Activated T-cell treated with anti-CD3 and anti-CD28 coated beads, Interleukin-2, amount 50 U/mL, for 4 hours (primary cell): Measurements from ENCODE around the gene TULP3. TPM values are rescaled to one million over a fixed set of nuclear protein-coding genes. Genes with fewer than 3 reads are reported as not detected.
"Not testable (repeated sequence)": the region's sequence is repeated elsewhere in the genome, so short reads cannot be mapped to it uniquely, and the experiment has no call there.

Source experiments
- ATAC-seq, 2 donors: fragments of 200-7000 bp; cut with Tn5 transposase; one replicate each; pipeline ENCODE4 v1.10.0; 2021
- DNase-seq: peaks from one replicate; pipeline ENCODE4 v3.0.0-alpha.2; 2020
- H3K27me3 Mint-ChIP-seq: one replicate; pipeline ENCODE4 v1.8.0; 2021; ENCODE audit warnings: low read depth, mixed read lengths
- H3K36me3 Mint-ChIP-seq: one replicate; pipeline ENCODE4 v1.8.0; 2022; ENCODE audit warnings: mixed read lengths; ENCODE audit not compliant: insufficient read depth
- H3K4me1 Mint-ChIP-seq: one replicate; pipeline ENCODE4 v1.8.0; 2021; ENCODE audit warnings: low read depth, mixed read lengths
- H3K4me3 Mint-ChIP-seq: one replicate; pipeline ENCODE4 v1.8.0; 2021; ENCODE audit warnings: mild to moderate bottlenecking, moderate library complexity, mixed read lengths
- H3K9me3 Mint-ChIP-seq: one replicate; pipeline ENCODE4 v1.8.0; 2021; ENCODE audit warnings: mixed read lengths
- total RNA-seq, 3 donors: library from RNA; stranded (reverse); gene quantifications; one replicate each; pipeline ENCODE4 v1.2.1, GENCODE V29; 2021

Gene TULP3
- total RNA-seq, 3 donors from 2014 or later, result 7.0 to 8.6 (median 7.4) TPM

DNA sequence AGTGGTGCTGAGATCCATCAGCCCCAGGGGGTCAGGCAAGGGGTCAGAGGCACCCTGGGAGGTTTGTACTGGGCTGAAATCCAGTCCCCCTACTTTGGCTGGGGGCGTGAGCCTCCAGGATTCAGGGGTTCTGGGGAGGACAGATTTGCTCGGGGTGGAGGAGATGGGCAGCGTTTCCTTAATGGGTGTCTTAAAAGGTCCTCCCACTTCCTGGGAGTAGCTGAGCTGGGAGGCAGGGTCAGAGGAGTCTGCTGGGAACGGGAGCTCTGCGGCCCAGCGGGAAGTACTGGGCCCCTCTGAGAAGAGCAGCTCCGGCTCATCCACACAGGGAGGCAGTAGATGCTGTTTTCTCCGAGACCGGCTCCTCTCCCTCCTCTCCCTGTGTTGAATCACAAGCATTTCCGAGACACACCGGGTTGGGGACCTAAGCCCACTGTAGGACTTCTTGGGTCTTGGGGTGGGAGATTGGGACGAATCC, 31.7 kb upstream of the TULP3 start:
- Mint-ChIP-seq H3K9me3 (no peaks in the 10 kb centered on the region), H3K27me3 (no peaks in the 10 kb centered on the region), H3K4me1 (no peaks in the 10 kb centered on the region), H3K4me3 (no peak overlapping the region), H3K36me3 (peaks cover 9% of the 10 kb centered on the region)
- DNase-seq (no peak), ATAC-seq (no peak)

DNA sequence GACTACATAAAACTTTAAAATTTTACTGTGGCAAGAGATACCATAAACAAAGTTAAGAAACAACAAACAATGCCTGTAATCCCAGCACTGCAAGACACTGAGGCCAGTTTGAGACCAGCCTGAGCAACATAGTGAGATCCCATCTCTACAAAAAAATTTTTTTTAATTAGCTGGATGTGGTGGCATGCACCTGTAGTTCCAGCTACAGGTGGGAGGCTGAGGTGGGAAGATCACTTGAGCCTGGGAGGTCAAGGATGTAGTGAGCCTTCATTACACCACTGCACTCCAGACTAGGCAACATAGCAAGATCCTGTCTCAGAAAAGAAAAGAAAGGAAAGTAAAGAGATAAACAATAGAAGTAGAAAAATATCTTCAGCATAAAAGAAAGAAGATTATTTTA, 30.5 kb upstream of the TULP3 start:
- Mint-ChIP-seq H3K4me1 (no peaks in the 10 kb centered on the region), H3K27me3 (no peaks in the 10 kb centered on the region), H3K9me3 (no peaks in the 10 kb centered on the region), H3K4me3 (no peak overlapping the region), H3K36me3 (peaks cover 5% of the 10 kb centered on the region)
- ATAC-seq (no peak), DNase-seq (no peak)

DNA sequence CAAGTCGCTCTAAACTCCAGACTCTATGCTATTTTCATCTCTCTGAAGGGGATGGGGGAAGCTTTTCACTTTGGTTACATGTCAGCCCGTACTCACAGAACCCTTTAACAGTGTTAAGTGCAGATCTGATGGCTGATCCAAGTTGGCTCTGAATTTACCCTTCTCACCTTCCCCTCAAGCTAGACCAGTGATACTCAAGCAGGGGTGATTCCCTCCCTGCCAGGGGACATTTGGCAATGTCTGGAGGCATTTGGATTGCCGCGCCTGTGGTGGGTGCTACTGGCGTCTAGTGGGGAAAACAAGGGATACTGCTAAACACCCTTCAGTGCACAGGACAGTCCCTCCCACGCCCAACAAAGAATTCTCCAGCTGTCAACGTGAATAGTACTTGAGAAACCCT, 27.8 kb upstream of the TULP3 start:
- no peaks in the 10 kb centered on the region for H3K27me3 Mint-ChIP-seq
- no peak overlapping the region for H3K4me3 Mint-ChIP-seq
- no peaks in the 10 kb centered on the region for H3K9me3 Mint-ChIP-seq
- peaks cover 3% of the 10 kb centered on the region for H3K4me1 Mint-ChIP-seq
- ATAC-seq (no peak), DNase-seq (no peak)
- H3K36me3 Mint-ChIP-seq, result no peaks in the 10 kb centered on the region

DNA sequence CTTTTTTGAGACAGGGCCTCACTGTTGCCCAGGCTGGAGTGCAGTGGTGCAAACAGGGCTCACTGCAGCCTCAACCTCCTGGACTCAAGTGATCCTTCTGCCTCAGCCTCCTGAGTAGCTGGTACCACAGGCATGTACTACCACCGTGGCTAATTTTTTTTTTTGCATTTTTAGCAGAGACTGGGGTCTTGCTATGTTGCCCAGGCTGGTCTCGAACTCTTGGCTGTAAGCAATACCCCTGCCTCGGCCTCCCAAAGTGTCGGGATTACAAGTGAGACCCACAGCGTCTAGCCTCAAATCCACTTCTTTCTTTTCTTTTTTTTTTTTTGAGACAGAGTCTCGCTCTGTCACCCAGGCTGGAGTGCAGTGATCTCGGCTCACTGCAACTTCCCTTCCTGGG, 27.3 kb upstream of the TULP3 start:
- H3K4me1 Mint-ChIP-seq, H3K36me3 Mint-ChIP-seq: not testable (repeated sequence)

DNA sequence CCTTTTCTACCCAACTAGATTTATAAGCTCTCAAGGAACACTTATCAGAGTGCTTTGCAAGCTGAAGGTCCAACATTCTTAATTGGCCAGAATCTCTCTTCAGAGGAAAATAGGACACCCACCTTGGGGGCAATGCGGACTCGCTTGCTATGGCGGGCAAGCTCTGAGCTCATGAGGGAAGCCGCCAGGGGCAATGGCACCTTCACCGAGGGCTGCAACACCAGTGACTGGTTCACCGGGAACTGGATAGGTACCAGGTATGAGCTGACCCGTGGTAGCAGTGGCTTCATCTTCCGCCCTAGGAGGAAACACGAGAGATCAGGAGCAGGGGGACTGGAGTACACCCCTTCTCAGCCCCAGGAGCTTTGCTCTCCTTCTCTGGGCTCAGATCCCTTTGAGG, 26.5 kb upstream of the TULP3 start:
- H3K4me1 Mint-ChIP-seq, result peaks cover 9% of the 10 kb centered on the region
- no peaks in the 10 kb centered on the region for H3K9me3 Mint-ChIP-seq
- DNase-seq (no peak), ATAC-seq (no peak)
- H3K27me3 Mint-ChIP-seq, result no peaks in the 10 kb centered on the region
- no peaks in the 10 kb centered on the region for H3K36me3 Mint-ChIP-seq
- no peak overlapping the region for H3K4me3 Mint-ChIP-seq

More for the DNA sequence above, 27.3 kb upstream of the TULP3 start:
- not testable (repeated sequence) for H3K9me3 Mint-ChIP-seq, H3K4me3 Mint-ChIP-seq, ATAC-seq, DNase-seq, H3K27me3 Mint-ChIP-seq

DNA sequence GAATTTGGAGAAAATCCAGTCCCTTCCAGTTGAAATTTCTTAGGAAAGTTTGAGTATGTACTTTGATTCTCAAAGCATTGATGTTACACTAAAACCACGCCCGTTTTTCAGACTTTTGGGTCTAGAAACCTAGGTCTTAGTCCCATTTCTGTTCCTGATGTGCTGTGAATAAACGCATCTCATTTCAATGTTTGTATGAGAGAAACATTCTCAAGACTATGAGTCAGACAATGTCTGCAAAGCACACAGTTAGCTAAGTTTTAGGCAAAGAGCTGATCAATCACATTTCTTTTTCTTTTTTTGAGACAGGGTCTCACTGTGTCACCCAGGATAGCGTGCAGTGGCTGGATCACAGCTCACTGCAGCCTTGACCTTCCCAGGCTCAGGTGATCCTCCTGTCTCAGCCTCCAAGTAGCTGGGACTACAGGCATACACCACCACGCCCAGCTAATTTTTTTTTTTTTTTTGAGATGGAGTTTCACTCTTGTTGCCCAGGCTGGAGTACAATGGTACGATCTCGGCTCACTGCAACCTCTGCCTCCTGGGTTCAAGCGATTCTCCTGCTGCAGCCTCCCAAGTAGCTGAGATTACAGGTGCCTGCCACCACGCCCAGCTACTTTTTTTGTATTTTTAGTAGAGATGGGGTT, 21.6 kb upstream of the TULP3 start:
- ATAC-seq, H3K9me3 Mint-ChIP-seq, H3K27me3 Mint-ChIP-seq, H3K4me3 Mint-ChIP-seq, H3K4me1 Mint-ChIP-seq, H3K36me3 Mint-ChIP-seq, DNase-seq: not testable (repeated sequence)

DNA sequence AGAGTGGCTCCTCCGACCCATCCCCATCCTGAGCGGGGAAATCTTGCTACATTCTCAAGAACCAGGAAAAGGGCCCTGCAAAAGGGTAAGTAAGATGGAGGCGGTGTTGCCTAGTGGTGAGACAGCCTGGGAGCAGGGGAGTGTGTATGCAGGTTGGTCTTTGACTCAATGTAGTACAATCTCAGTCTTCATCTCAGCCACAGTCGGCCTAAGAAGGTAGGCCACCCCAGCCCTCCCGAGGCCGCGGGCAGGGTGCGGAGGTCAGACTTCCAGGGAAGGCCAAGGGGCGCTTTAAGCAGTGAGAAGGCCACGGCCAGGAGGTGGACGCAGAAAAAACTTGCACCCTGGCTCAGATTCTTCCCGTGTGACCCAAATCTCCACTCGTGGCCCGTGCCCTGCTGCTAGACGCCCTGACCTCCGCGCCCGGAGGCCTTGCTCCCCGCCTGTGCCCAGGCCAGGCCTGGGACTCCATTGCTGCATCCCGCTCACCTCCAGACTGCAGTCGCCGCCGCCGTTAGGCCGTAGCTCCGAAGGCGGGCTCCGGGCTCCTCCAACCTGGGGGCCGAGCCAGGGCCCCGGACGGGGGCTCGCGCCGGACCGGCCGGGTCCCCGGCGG, 14.2 kb upstream of the TULP3 start:
- no peaks in the 10 kb centered on the region for H3K27me3 Mint-ChIP-seq
- peak; percentile 68 to 70 for ATAC-seq
- peaks cover 32% of the 10 kb centered on the region for H3K4me1 Mint-ChIP-seq
- no peaks in the 10 kb centered on the region for H3K9me3 Mint-ChIP-seq
- H3K36me3 Mint-ChIP-seq, result no peaks in the 10 kb centered on the region
- peak overlapping the region; percentile 79 for H3K4me3 Mint-ChIP-seq
- DNase-seq, result no peak

DNA sequence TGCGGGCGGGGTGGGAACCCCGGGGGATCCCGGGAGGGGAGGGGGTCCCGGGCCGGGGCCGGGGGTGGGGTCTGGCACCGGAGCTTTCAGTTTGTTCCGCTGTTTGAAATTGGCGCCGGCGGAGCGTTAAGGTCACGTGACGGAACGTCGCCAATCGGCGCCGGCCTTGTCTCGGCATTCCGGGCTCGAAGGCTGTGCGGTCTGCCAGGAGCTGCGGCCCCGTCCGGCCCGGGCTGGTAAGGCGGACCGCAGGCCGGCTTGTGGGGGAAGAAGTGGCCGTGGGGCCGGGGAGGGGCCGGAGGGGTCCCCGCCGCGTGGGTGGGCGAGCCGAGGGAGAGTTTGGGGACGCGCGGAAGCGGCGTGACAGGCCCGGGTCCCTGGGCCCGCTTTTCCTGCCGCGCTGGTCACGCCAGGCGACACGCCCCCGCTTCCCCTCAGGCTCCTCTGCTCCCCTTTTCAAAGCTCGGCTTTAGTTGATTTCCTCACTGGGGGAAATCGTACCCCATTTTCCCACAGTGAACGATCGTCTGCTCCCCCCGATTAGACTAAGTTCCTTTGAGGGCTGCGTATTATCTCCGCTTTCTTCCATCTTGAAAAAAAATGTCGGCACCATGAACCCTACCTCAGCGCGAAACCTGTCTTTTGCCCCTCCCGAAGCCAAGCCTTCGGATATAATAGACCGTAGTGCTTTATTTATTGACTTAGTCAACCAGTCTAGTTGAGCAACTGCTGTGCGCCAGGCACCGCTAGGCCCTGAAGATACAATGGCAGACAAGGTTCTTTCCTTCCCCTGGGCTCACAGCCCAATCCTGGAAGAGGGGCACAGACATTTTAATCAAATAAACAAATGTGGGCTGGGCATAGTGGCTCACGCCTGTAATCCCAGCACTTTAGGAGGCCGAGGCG, 13.4 kb upstream of the TULP3 start, which contains the start of the genes FOXM1 and RHNO1:
Gene FOXM1, minus strand, starts transcription at position 128 of the 906 bp plus-strand sequence. CDS start 2,696 bp downstream, outside the sequence.
Gene RHNO1, plus strand, starts transcription at position 177 of the 906 bp plus-strand sequence. CDS start 8,144 bp downstream, outside the sequence.
- Mint-ChIP-seq H3K36me3 (no peaks in the 10 kb centered on the region), H3K27me3 (no peaks in the 10 kb centered on the region), H3K4me1 (peaks cover 34% of the 10 kb centered on the region), H3K9me3 (no peaks in the 10 kb centered on the region), H3K4me3 (peak within 1 kb of the TSS; percentile 98)
- ATAC-seq, result peak; percentile 85 to 88
- DNase-seq, result peak; percentile 81

DNA sequence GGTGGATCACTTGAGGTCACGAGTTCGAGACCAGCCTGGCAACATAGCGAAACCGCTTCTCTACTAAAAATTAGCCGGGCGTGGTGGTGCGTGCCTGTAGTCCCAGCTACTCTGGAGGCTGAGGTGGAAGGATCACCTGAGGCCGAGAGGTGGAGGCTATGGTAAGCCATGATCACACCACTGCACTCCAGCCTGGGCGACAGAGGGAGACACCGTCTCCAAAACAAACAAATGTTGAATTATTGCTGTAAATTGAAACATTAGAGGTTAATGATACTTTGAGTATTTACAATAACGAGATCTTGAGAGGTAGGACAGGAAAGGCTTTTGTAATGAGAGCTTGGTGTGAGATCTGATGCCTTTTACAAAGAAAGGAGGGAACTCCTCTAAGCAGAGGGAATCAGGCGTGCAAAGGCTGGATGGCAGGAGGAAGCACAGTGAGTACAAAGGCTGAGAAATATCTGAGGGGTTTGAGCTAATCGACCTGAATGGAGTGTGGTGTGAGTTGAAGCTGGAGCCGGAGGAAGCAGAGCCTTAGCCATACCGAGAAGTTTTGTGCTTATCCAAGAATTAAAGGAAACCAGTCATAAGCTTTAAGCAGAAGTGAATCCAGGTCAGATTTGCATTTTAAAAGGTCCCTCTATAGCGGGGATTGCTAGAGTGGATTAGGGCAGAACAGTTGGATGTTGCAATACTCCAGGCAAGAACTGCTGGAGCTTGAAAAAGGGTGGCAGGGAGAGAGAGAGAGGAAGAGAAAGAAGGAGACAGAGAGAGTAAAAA, 12.5 kb upstream of the TULP3 start:
- Mint-ChIP-seq H3K4me3 (peak overlapping the region; percentile 98), H3K36me3 (no peaks in the 10 kb centered on the region), H3K27me3 (no peaks in the 10 kb centered on the region), H3K9me3 (no peaks in the 10 kb centered on the region), H3K4me1 (peaks cover 37% of the 10 kb centered on the region)
- DNase-seq, result no peak
- ATAC-seq, result no peak

DNA sequence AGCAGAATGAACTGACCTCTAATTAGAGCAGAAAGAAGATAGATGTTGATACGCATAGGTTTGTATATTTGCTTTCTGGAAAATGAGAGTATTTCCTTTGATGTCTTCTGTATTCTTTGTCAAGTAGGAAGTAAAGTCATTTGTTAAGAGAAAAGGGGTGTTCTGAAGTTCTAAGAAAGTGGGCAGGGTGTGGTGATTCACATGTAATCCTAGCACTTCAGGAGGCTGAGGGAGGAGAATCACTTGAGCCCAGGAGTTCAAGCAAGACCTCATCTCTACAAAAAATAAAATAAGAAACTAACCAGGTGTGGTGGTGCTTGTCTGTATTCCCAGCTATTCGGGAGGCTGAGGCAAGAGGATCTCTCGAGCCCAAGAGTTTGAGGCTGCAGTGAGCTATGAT, 10.8 kb upstream of the TULP3 start:
- Mint-ChIP-seq H3K4me3 (no peak overlapping the region), H3K4me1 (peaks cover 41% of the 10 kb centered on the region), H3K9me3 (no peaks in the 10 kb centered on the region), H3K36me3 (no peaks in the 10 kb centered on the region), H3K27me3 (no peaks in the 10 kb centered on the region)
- DNase-seq (no peak), ATAC-seq (no peak)

DNA sequence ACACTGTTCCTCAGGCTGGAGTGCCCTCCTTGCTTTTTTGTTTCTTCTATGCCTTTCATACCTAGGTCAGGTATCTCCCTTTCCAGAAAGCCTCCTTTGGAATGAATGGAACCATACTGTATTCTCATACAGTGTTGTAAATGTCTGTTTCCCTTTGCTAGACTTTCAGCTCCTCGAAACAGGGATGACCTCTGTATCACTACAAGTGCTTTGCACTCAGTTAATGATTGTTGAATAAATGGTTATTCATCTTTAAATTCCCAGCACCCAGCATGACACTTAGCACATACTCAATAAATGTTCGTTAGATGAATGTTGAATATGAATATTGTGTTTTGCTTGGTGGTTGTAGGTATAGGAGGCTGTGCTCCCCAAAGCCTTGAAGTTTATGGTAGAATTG, 5.9 kb upstream of the TULP3 start:
- ATAC-seq (no peak), DNase-seq (no peak)
- Mint-ChIP-seq H3K4me3 (no peak overlapping the region), H3K27me3 (no peaks in the 10 kb centered on the region), H3K9me3 (no peaks in the 10 kb centered on the region), H3K4me1 (peaks cover 21% of the 10 kb centered on the region), H3K36me3 (peaks cover 5% of the 10 kb centered on the region)

DNA sequence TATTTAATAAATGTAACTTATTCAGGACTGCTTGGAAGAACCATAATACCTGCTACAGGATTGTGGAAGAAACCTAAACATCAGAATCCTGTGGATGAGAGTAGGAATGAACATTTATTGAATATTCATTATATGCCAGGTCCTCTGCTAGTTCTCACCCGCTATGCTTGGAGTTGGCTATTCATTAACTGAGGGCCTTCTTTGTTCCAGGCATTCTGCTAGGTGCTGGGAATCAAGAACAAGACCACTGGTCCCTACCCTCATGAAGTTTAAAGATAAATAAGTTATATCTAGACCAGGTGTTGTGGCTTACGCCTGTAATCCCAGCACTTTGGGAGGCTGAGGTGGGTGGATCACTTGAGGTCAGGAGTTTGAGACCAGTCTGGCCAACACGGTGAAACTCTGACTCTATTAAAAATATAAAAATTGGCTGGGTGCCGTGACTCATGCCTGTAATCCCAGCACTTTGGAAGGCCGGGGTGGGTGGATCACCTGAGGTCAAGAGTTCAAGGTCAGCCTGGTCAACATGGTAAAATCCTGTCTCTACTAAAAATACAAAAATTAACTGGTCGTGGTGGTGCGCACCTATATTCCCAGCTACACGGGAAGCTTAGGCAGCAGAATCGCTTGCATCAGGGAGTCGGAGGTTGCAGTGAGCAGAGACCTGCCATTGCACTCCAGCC, 3.8 kb upstream of the TULP3 start:
- no peak for ATAC-seq
- Mint-ChIP-seq H3K4me1 (peaks cover 29% of the 10 kb centered on the region), H3K9me3 (no peaks in the 10 kb centered on the region), H3K27me3 (no peaks in the 10 kb centered on the region), H3K36me3 (peaks cover 5% of the 10 kb centered on the region), H3K4me3 (no peak overlapping the region)
- no peak for DNase-seq

DNA sequence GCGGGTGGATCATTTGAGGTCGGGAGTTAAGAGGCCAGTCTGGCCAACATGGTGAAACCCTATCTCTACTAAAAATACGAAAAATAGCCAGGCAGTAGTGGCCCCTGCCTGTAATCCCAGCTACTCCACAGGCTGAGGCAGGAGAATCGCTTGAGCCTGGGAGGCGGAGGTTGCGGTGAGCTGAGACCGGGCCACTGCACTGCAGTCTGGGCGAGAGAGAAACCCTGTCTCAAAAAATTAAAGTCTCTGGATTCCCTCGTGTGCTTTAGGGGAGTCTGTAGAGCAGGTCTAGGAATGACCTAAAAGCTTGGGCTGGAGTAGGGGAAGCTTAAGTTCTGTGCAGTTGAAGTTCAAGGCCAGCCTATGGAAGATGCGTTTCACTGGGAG, 697 bp upstream of the TULP3 start:
- DNase-seq (no peak), ATAC-seq (no peak)
- H3K27me3 Mint-ChIP-seq, result no peaks in the 10 kb centered on the region
- H3K36me3 Mint-ChIP-seq, result peaks cover 5% of the 10 kb centered on the region
- H3K4me3 Mint-ChIP-seq, result peak overlapping the region; percentile 96
- no peaks in the 10 kb centered on the region for H3K9me3 Mint-ChIP-seq
- peaks cover 27% of the 10 kb centered on the region for H3K4me1 Mint-ChIP-seq
